ENCODE measurements around the gene CACNA2D1.

The CACNA2D1 gene

GRCh38 chr7:82270870-82271269 lies 172.7 kb downstream of the CACNA2D1 start:
- no peak for DNase-seq

GRCh38 chr7:82268632-82269031 lies 174.9 kb downstream of the CACNA2D1 start:
- no peak for DNase-seq

- no peak for DNase-seq
Observed at GRCh38 chr7:82266081-82266480, 177.5 kb downstream of the CACNA2D1 start.

- no peak for DNase-seq
Observed at GRCh38 chr7:82264783-82265305, 178.7 kb downstream of the CACNA2D1 start.

DNA sequence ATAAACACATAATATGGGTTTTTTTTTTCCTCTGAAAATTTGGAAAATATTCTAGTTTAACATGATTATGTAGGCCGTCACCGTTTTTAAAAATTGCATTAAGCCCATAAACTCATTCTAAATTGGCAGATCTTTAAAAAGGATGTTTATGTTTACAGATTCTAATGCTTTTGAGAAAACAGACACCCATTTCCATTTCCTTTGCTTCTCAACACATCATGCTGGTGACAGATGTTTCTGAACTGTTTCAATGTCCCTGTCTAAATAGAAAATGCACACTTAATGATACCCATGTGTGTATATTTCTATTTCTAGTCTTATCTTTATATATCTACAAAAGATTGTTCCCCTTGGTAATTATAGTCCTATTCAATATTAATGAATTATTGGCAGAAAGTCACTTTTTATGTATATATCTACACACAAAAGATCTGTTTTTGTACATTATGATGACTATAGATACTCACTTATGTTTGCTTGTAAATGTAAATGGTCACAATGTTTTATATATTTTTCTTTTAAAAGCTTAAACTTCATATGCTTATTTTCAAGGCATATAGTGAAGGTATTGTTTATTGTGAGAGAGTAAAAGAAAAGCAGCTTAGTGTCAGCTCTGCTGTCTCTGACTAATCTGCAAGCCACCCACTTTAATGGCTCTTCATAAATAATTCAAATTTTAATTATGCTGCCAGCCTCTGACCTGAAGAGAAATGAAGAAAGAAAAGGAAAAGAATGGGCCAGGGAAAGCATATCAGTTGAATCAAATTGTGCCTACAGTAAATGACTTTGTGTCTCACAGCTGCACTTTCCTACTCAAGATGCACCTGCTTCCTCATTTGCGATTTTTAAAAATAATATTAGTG lies 179.4 kb downstream of the CACNA2D1 start:
- DNase-seq: no peak

DNA sequence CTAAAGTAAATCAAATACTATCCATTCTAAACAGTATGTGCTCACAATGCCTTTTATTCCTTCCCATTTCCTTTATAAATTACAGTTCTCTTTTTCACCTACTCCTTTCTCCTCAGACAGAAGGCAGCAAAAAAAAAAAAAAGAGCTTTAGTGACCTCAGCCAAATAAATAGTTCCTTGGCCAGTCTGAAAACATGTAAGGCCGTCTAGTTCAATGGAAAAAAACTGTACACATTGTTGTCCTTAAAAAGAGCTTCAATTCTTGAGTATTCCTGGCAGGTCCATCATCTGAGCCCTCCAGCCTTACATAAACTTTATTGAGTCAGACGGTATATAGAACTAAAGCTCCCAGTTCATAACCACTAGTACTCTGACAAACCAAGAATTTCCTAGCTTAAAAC lies 185.4 kb downstream of the CACNA2D1 start:
- DNase-seq: no peak

- no peak for DNase-seq
Observed at GRCh38 chr7:82257118-82257695, 186.4 kb downstream of the CACNA2D1 start.

DNA sequence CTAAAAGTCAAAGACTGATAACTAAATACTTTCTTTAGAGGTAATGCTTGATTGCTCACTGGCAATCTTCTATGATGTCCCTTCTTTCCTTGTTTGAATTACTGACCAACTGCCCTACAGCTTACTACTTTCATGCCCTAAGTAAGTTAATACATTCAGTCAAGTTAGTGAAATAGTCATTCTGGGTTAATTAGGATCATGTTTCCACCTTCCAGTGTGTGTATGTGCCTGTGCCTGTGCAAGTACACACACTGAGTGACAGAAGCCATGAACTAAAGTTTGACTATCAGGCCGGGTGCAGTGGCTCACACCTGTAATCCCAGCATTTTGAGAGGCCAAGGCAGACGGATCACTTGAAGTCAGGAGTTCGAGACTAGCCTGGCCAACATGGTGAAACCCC lies 187.9 kb downstream of the CACNA2D1 start:
- no peak for DNase-seq

DNA sequence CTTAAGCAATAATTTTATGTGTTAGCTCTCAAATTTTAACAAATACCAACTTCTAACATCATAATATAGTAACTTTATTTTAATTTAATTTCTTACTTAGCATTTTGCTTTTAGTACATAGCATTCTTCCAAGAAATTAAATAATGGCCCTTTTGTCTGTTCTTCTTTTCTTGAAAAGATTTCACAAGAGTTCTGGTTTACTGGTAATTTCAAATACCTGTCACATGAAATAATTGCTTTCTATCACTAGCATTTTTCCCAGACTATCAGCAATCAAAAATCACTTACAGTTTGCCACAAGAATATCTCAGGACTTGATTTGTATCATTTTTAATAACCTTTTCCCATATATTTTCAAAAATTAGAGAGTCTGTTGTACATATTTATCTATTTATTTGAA lies 193.0 kb downstream of the CACNA2D1 start:
- no peak for DNase-seq

DNA sequence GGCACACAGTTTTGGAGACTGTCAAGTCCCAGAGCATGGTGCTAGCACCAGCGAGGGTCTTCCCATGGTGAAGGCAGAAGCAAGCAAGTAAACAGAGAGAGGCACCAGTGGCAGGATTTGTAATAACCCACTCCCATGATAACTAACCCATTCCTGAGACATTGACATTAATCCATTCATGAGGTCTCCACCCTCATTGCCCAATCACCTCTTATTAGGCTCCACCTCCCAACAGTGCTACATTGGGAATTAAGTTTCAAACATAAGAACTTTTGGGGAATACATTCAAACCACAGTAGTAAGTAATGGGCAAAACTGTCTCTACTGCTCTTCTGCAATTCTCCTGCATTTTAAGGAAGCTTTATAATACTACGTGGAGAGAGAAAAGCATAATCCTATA lies 193.6 kb downstream of the CACNA2D1 start:
- no peak for DNase-seq

GRCh38 chr7:82247814-82248433 lies 195.7 kb downstream of the CACNA2D1 start:
- no peak for DNase-seq

DNA sequence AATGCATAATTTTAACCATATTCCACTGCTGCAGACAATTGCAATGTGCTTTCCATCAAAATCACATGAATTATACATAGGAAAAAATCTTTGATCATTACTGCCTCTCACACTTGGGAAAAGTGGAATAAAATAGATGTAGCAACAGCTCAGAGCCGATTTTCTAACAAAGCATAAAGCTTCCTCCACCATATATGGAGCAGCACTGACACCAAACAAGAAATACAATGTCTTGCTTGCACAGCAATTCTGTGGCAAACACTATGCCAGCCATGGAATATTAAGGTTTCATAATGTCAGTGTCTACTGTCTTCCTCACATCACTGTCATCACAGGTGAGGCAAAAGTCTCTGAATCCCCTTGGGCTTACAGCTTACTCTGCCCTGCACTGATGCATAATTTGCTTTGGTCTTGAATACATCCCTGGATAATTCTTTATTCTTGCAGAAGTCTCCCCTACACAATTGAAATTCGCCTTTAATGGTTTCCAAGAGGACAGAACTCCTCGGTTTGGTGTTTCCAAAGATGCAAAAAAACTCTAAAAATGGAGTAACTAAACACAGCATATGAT lies 198.5 kb downstream of the CACNA2D1 start:
- no peak for DNase-seq

DNA sequence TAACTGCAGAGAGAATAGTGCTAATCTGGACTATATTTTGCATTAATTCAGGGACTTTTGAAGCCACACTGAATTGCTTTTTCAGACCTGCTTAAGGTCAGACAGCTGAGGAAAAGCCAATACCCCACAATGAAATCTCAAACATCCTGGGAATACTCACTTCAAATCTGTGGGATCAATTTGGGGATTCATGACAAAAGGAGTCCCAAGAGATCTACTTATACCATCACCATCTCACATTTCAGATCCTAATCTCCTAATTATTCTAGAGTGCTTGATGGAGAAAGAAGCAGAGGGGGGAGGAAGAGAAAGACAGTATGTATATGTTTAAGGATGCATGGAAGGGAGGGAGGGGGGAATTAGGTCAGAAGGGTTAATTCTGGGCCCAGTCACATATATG lies 202.2 kb downstream of the CACNA2D1 start:
- no peak for DNase-seq

DNA sequence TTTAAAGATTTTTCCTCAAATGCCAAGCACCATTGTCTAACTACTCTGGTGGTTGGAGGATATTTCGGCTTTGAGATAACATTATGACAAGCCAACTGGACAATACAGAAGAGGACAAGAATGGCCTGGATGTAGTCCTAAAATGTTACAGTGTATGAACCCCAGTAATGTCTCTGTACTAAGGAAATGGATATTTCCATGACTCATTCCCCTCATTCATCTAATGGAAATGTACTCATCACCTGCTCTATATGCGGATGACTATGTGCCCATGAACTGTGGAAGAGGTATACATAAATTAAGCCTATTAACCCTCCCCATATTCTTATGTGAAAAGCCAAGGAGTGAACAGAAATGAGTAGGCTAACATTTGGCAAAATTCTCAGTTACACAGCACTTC lies 207.9 kb downstream of the CACNA2D1 start:
- DNase-seq: no peak

DNA sequence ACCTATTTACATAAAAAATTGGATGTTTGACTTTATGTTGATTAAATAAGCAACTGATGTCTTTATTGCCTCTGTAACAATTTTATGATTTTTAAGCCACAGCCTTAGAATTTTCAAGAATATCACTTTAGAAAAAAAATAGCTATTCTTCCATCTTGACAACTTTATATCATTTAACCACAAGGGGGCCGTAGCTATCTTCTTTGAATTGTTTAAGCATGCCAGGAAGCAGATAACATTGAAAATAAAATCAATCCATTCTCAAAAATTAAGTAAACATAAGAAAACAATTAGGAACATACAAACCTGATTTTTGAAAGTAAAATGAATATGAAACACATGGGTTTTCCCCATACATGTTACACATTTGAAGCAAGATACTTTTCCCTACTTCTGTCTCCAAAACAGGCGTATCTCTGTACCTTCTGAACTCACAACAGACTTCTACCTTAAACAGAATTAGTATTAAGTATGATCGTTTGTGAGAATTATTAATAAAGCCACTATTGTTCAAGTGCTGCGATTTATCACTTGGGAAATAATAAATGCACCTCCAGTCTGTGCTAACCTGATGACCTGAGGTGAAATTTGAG lies 209.0 kb downstream of the CACNA2D1 start:
- DNase-seq: peak; percentile 21

- DNase-seq: no peak
Observed at GRCh38 chr7:82230811-82231581, 212.6 kb downstream of the CACNA2D1 start.

DNA sequence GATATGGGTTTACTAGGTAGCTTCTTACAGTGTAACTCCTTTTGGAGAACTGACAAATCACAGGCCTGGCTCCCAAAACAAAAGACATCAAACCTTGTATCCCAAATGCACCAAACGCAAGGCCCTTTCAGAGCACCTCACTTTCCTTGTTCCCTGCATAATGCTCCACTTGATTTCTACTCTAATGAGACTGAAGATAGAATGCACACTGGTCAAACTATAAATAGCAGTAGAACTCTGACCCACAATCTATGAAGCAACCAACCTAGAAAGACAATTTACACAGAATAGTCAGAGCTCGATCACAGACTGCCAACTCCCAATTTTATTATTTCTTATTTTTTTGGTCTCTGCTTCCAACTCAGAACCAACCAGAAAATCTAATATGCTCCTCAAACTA lies 214.4 kb downstream of the CACNA2D1 start:
- no peak for DNase-seq

GRCh38 chr7:82226191-82226590 lies 217.4 kb downstream of the CACNA2D1 start:
- no peak for DNase-seq

- no peak for DNase-seq
Observed at GRCh38 chr7:82224529-82224928, 219.0 kb downstream of the CACNA2D1 start.

DNA sequence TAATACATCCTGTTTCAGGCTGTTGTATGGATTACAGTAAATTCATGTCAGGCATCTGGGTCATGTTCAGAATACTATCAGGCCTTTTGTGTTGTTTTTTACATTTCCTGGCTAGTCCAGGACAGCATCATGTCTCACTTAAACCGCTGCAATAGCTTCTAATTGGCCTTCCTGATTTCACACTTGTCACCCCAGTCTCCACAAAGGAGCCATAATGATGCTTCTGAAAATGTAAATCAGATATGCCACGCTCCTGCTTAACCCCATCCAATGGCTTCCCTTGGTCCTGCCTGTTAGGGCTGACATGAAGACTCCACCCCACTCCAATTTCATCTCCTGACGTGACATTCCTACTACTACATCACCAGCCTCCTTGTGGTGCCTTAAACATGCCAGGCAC lies 220.0 kb downstream of the CACNA2D1 start:
- no peak for DNase-seq

GRCh38 chr7:82221152-82221674 lies 222.4 kb downstream of the CACNA2D1 start:
- no peak for DNase-seq

GRCh38 chr7:82212466-82212865 lies 231.1 kb downstream of the CACNA2D1 start:
- DNase-seq: no peak
